GM06990 (cell line): Measurements from ENCODE around the gene WNK2.

ENCODE experiments used
- DNase-seq: peaks from one replicate; pipeline ENCODE4 v3.0.0-alpha.2; 2011; ENCODE audit not compliant: insufficient read length; ENCODE audit errors: extremely low read depth
- H3K27me3 ChIP-seq: replicated peaks from 2 replicates; pipeline ENCODE4 v1.6.0; 2011; ENCODE audit warnings: low read length; ENCODE audit not compliant: control insufficient read depth, insufficient read depth
- H3K36me3 ChIP-seq: 2 replicates; pipeline ENCODE4 v1.5.1; 2011; ENCODE audit warnings: low read length; ENCODE audit not compliant: control insufficient read depth, insufficient read depth
- H3K4me3 ChIP-seq: replicated peaks from 2 replicates; pipeline ENCODE4 v1.5.1; 2011; ENCODE audit warnings: low read depth, mild to moderate bottlenecking, control low read depth, low read length
- CTCF ChIP-seq: IDR thresholded peaks from 2 replicates; pipeline ENCODE4 v1.5.1; 2011; ENCODE audit warnings: low read length, control low read depth, mild to moderate bottlenecking, inconsistent platforms; ENCODE audit not compliant: insufficient read depth, poor library complexity, severe bottlenecking

WNK2 gene

GRCh38 chr9:93304574-93305496 lies 120.9 kb downstream of the WNK2 start:
- no peaks in the 10 kb centered on the region for H3K36me3 ChIP-seq
- H3K27me3 ChIP-seq = no peaks in the 10 kb centered on the region; the same call in none of the 2 replicates
- no peak for DNase-seq
- no peak overlapping the region for H3K4me3 ChIP-seq
- TF ChIP-seq CTCF = peak; percentile 61

- Histone ChIP-seq H3K36me3 (no peaks in the 10 kb centered on the region), H3K27me3 (no peaks in the 10 kb centered on the region; the same call in none of the 2 replicates), H3K4me3 (no peak overlapping the region)
- no peak for TF ChIP-seq CTCF
- DNase-seq = no peak
Observed at GRCh38 chr9:93305497-93306020, 121.6 kb downstream of the WNK2 start.

GRCh38 chr9:93306081-93306480 lies 122.1 kb downstream of the WNK2 start:
- Histone ChIP-seq H3K4me3 (no peak overlapping the region), H3K27me3 (no peaks in the 10 kb centered on the region; the same call in none of the 2 replicates), H3K36me3 (no peaks in the 10 kb centered on the region)
- no peak for TF ChIP-seq CTCF
- DNase-seq = no peak

- no peak for TF ChIP-seq CTCF
- DNase-seq = no peak
Observed at GRCh38 chr9:93306579-93307091, 122.7 kb downstream of the WNK2 start.

GRCh38 chr9:93307468-93308157 lies 123.7 kb downstream of the WNK2 start:
- H3K4me3 ChIP-seq = no peak overlapping the region
- no peaks in the 10 kb centered on the region; the same call in none of the 2 replicates for H3K27me3 ChIP-seq
- no peak for DNase-seq
- no peaks in the 10 kb centered on the region for H3K36me3 ChIP-seq
- no peak for TF ChIP-seq CTCF

More at GRCh38 chr9:93306579-93307091, 122.7 kb downstream of the WNK2 start:
- H3K36me3 ChIP-seq = no peaks in the 10 kb centered on the region
- no peaks in the 10 kb centered on the region; the same call in none of the 2 replicates for H3K27me3 ChIP-seq
- H3K4me3 ChIP-seq = no peak overlapping the region
